GM18867 (cell line): ENCODE measurements around the gene TANGO2.

ENCODE experiments used
- ATAC-seq: cut with Tn5 transposase; IDR thresholded peaks from one replicate; pipeline ENCODE4 v1.9.1; 2021; ENCODE audit warnings: mild to moderate bottlenecking, moderate library complexity; ENCODE audit not compliant: unreplicated experiment

The TANGO2 gene

DNA sequence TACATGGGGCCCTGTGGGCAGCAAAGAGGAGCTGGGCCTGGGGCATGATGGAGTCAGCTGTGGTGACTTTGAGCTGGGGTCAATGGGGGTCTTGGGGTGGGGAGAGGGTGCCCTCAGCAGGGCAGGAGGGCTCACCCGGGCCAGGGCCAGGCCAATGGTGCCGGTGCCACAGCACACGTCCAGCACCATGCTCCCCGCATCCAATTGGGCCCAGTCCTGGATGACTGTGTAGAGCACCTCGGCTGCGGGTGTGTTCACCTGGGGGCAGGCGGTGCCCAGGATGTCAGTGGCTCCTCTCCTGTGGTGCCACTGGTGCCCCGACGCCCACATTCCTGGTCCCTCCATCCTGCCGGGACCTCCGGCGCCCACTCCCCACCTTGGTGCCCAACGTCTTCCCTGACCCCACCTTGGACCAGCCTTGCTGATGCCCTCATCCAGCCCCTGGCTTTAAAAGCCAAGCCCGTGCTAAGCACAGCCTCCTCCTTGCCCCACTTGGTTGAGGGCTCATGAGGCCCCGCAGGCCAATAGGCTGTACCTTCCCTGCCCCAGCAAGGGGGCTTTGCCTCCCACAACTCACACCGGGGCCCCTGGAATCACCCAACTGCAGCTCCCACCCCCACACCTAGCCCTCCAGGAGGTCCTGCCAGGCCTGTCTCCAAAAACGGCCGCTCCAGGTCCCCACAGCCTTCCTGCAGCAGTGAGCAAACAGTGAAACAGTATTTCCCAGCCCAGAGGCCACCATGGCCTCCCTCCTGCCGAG, 92.8 kb downstream of the TANGO2 start:
- no peak for ATAC-seq

DNA sequence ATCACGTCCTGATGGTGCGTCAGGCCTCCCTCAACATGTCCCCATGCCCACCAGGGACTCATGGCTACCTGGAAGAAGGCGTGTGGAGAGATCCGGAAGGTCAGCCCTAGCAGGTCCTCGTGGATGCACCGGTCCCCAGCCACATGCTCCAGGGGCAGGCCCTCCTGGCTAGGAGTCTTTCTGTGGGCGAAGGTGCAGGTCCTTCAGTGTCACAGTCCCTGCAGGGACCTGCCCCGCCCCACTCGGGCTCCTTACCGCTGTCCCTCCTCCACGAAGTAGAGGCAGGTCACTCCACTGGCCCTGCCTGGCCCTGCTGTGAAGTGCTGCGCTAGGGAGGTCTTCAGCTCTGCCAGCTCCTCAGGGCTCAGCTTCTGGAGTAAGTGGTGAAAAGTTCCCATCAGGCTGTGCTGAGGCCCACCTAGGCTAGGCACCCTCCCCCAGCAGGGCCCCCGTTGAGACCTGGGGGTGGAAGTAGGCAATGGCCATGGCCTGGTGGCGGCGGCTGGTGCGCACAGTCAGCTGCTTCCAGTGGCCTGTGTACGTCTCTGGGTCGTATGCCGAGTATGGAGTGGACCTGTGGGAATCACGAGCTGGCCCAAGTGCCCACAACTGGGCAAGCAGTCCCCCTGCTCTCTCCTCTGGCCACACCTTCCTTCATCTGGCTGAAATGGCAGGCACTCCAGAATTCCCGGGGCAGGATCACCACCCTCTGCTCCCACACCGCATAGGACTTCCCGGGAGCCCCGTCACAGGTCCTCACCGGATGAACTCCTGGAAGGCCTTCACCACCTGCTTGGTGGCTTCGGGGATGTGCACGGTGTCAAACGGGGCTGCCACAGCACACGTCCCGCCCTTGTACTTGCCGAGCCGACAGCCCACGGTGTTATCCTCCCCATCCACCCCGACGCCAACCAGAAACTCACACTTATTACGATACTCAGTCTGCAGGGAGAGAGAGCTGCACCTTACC, 93.9 kb downstream of the TANGO2 start:
- no peak for ATAC-seq

DNA sequence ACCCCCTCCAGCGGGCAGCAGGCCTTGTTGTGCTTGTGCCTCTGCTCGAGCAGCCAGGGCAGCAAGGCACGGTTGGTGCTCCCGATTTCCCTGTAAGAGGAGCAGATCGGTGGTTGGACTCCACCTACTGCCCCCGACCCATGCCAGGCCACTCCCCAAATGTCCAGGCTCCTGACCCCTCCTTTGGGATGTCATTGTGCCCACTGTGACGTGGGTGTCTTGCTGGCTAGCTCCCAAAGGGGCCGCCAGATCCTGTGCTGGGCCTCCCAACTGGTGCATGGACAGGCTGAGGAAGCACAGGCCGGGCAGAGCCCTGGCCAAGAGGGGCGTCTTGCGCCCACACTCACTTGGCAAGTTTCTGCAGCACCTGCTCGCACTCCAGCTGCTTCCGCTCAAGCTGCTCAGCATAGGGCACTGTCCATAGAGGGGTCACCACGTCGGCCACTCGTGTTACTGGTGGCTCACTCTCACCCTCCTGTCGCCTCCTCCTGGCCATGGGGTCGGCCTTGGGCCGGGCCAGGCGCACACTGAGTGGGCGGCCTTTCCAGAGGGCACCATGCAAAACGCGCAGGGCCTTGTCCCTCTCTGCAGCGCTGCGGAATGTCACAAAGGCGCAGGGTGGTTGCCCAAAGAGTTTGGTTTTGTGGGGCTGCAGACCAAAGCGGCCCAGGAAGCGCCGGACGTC, 94.9 kb downstream of the TANGO2 start, which contains the start of gene RANBP1:
RANBP1 (plus strand) TSS at position 414 of the 685 bp plus-strand sequence; CDS start at position 495, 81 bp downstream.
- ATAC-seq: no peak

DNA sequence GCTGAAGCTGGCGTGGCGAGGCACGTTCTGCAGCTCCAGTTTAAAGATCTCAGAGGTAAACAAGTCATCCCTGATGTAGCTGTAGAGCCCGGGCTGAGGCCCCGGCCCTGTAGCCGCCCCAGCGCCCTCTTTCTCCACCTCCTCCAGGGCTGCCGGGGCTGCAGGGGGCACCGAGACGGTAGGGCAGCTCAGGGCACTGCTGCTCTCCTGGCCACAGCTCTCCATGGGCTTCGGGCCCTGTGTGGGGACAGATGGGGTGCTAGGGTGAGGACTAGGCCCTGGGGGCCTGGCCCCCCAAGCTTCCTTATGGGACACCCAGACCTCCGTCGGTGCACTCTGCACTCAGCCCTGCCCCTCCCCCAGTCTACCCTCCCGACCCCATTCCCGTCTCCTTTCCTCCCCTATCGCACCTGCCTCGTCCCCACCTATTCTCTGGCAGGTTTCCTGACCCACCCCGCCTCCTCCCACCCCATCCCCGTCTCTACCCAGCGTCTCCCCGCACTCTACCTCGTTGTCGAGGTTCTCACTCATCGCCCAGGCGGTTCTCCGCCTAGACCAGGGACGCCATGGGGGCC, 95.6 kb downstream of the TANGO2 start:
- no peak for ATAC-seq
